HFF-Myc (cell line): Measurements from ENCODE around the gene RPL29.

Experiments
- DNase-seq: peaks from one replicate; pipeline ENCODE4 v3.0.0-alpha.2; 2011; ENCODE audit warnings: low read depth; ENCODE audit errors: extremely low read depth
- H3K4me3 ChIP-seq: replicated peaks from 2 replicates; pipeline ENCODE4 v1.5.1; 2011; ENCODE audit warnings: low read depth, mild to moderate bottlenecking, control low read depth, low read length
- CTCF ChIP-seq: IDR thresholded peaks from 2 replicates; pipeline ENCODE4 v1.5.1; 2012; ENCODE audit warnings: mild to moderate bottlenecking, low read depth, low read length, control low read depth; ENCODE audit errors: missing control alignments

RPL29 gene

DNA sequence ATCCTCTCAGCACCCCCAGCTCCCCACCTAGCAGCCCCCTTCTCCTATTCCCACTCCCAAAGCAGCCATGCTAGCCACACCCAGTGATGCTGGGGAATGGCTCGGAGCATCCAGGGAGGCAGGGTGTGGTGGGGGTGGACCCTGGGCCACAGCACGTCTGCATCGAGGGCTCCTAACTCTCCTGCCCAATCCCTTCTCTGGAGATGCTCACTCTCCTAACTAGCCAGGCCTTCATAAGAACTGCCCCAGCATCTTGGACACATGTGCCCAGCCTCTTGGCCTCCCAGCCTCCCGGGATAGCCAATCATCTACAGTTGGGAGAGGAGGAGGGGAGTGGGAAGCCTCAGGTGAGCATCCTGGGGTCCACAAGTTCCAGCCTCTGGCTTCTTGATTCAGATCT, 31.2 kb downstream of the RPL29 start:
- TF ChIP-seq CTCF = no peak
- no peak overlapping the region for H3K4me3 ChIP-seq
- DNase-seq = no peak

- no peak for DNase-seq
- H3K4me3 ChIP-seq = no peak overlapping the region
- TF ChIP-seq CTCF = no peak
Measured at GRCh38 chr3:51963951-51964451, 31.7 kb downstream of the RPL29 start.

DNA sequence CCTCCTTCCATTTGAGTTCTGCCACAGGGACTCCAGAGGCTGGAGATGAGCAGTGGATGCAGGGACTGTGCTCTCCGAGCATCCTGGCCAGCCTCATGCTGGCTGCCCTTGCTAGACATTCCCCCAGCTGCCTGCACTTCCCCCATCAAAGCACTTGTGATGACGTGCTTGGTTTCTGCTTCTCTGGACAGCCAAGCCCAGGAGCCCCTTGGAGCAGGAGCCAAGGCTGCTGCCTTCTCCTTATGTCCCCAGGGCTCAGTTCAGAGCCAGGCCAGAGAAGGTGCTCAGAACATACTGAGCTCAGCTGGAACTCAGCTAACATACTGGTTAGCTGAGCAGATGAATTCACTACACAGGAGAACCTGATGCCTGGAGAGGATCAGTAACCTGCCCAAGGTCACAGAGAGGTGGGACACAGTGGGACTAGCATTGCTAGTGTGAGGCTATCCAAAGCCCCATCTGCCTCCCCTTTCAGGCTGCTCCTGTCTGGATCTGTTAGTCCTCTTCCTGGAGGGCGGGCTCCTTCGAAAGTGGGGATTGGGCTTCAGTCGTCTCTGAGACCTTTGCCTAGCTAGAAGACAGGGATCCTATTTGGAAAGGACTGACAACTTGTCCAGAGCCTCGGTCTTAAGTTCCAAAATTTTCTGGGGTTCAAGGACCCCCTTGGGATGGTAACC, 32.7 kb downstream of the RPL29 start:
- H3K4me3 ChIP-seq = no peak overlapping the region
- TF ChIP-seq CTCF = no peak
- no peak for DNase-seq

DNA sequence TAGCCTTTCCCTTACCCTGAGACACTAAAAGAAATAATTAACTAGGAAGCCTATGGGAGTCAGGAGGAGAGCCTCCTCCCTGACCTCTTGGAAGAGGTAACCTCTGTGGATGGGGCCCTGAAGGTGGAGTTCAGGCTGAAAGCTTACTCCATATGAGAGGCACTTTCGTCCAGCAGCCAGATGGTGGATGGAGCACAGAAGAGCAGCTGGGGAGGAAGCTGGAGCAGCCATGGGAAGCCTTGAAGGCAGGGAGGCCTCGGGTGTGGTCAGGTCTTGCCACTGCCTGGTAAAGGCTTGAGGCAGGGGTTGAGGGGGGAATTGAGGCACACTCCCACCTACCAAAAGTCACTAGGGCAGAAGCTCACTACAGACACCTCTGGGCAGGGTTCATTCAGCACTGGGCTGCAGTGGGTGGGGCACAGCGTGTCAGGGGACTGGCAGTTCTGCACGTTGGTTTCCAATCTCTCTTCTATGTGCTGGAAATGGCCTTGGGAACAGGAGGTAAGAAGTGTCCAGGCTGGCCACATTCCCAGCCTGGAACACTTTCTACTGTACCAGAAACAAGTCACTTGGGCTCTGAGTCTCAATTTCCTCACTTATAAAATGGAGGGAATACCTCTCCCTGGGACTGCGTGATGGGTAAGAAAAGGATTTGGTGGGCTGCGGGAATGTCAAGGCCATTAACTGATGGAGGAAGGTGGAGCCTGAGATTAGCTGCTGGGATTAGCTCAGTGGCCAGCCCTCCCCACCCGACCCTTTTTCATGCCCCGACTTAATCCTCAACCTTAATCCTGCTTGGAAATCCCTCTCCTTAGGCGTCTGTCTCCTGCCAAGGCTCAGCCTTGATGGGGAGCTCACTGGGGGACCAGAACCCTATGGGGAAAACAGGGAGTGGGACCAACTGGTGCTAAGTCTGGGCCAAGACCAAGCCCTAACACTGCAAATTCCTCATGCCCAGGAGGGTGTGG, 33.8 kb downstream of the RPL29 start:
- no peak for TF ChIP-seq CTCF
- H3K4me3 ChIP-seq = no peak overlapping the region
- DNase-seq = no peak

GRCh38 chr3:51961011-51961410, 34.7 kb downstream of the RPL29 start:
- no peak for DNase-seq
- no peak for TF ChIP-seq CTCF

GRCh38 chr3:51960386-51960785, 35.3 kb downstream of the RPL29 start:
- DNase-seq = no peak
- TF ChIP-seq CTCF = no peak
- no peak overlapping the region for H3K4me3 ChIP-seq

More at GRCh38 chr3:51961011-51961410, 34.7 kb downstream of the RPL29 start:
- H3K4me3 ChIP-seq = no peak overlapping the region
